AG04449 (cell line): ENCODE measurements around the gene SLC38A2.
"Not testable (repeated sequence)": the region's sequence is repeated elsewhere in the genome, so short reads cannot be mapped to it uniquely, and the experiment has no call there.

Experiments used
- CTCF ChIA-PET: fragments of 350-600 bp; formaldehyde crosslinking; extraction: SDS; loops from one replicate; lab custom pipeline; 2021; ENCODE audit warnings: antibody characterized with exemption; lab: Yijun Ruan, JAX
- POLR2A ChIA-PET: fragments of 400-600, 350-600 bp; formaldehyde crosslinking; extraction: SDS; loops from one replicate; lab custom pipeline; 2020; ENCODE audit warnings: antibody characterized with exemption, inconsistent platforms; lab: Yijun Ruan, JAX
- DNase-seq: peaks from one replicate; pipeline ENCODE4 v3.0.0-alpha.2; 2010; ENCODE audit warnings: low read depth, low spot score
- H3K4me3 ChIP-seq: 2 replicates; pipeline ENCODE4 v1.5.1; 2011; ENCODE audit warnings: low read depth, mild to moderate bottlenecking, control low read depth, low read length
- CTCF ChIP-seq: IDR thresholded peaks from one replicate; pipeline ENCODE4 v1.5.1; 2011; ENCODE audit warnings: mild to moderate bottlenecking, moderate library complexity, low read length, control low read depth, inconsistent platforms; ENCODE audit not compliant: insufficient read depth; ENCODE audit errors: missing control alignments

SLC38A2 gene

GRCh38 chr12:46343118-46343852 is 29.3 kb downstream of the SLC38A2 start:
- TF ChIP-seq CTCF: no peak
- no peak for DNase-seq
- CTCF ChIA-PET: interaction anchor here (1.0 to 2.2 kb wide), 8 partner anchors 11 to 676 kb away, joined by 3 to 7 read pairs (median 4); no protein-coding TSS in a partner anchor
- no peak overlapping the region for H3K4me3 ChIP-seq
- POLR2A ChIA-PET: no interaction called here

- TF ChIP-seq CTCF: peak; percentile 25
- ChIA-PET POLR2A (no interaction called here), CTCF (interaction anchor here (1.0 to 2.2 kb wide), 9 partner anchors 10 to 677 kb away, joined by 3 to 7 read pairs (median 4); no protein-coding TSS in a partner anchor)
- no peak overlapping the region for H3K4me3 ChIP-seq
- no peak for DNase-seq
Measured at GRCh38 chr12:46342562-46343033, 30.0 kb downstream of the SLC38A2 start.

- DNase-seq: no peak
- ChIA-PET CTCF (interaction anchor here (0.9 kb wide), 1 partner anchor 214 kb away, joined by 3 read pairs; no protein-coding TSS in a partner anchor), POLR2A (no interaction called here)
- H3K4me3 ChIP-seq: no peak overlapping the region
- TF ChIP-seq CTCF: no peak
Measured at GRCh38 chr12:46339051-46339450, 33.5 kb downstream of the SLC38A2 start.

GRCh38 chr12:46332260-46332659 is 40.3 kb downstream of the SLC38A2 start:
- H3K4me3 ChIP-seq: no peak overlapping the region
- POLR2A ChIA-PET: no interaction called here
- TF ChIP-seq CTCF: no peak
- CTCF ChIA-PET: interaction anchor here (0.9 to 1.6 kb wide), 3 partner anchors 10 to 69 kb away, joined by 3 to 7 read pairs (median 4); no protein-coding TSS in a partner anchor
- DNase-seq: peak; percentile 23

GRCh38 chr12:46325075-46325474 is 47.5 kb downstream of the SLC38A2 start:
- CTCF ChIA-PET, POLR2A ChIA-PET, H3K4me3 ChIP-seq, DNase-seq: not testable (repeated sequence)

- POLR2A ChIA-PET: no interaction called here
- DNase-seq: no peak
- H3K4me3 ChIP-seq: no peak overlapping the region
- TF ChIP-seq CTCF: no peak
- CTCF ChIA-PET: no interaction called here
Measured at GRCh38 chr12:46320731-46321130, 51.8 kb downstream of the SLC38A2 start.
